Endothelial cell of umbilical vein (primary cell): ENCODE results near the gene USP31. TPM values are rescaled to one million over a fixed set of nuclear protein-coding genes. Genes with fewer than 3 reads are reported as not detected.

Source experiments
- BruUV-seq: library from RNA; stranded (reverse); fragments of 400-500 nt; replicated peaks from 2 replicates; lab custom pipeline; 2021; lab: Mats Ljungman, UMichigan
- CTCF ChIA-PET: fragments of 300-600, 350-600 bp; sonication (Branson Sonifier 250); formaldehyde crosslinking; loops from one replicate; lab custom pipeline; 2021; ENCODE audit warnings: antibody characterized with exemption, inconsistent platforms; lab: Charles Lee
- POLR2A ChIA-PET: fragments of 300-600, 350-600 bp; sonication (Branson Sonifier 250); formaldehyde crosslinking; loops from one replicate; lab custom pipeline; 2021; ENCODE audit warnings: antibody characterized with exemption, inconsistent platforms; lab: Charles Lee
- DNase-seq: peaks from one replicate; pipeline ENCODE4 v3.0.0-alpha.2; 2011; ENCODE audit warnings: low read depth, low spot score
- FAIRE-seq: peaks from 2 replicates; lab custom pipeline; 2011; peaks lifted over from hg19 to GRCh38; lab: Jason Lieb, UNC
- H2AFZ ChIP-seq: 2 replicates; pipeline ENCODE4 v1.6.0; 2012; ENCODE audit warnings: low read depth, low read length, control low read depth, inconsistent platforms
- H3K27ac ChIP-seq: 2 replicates; pipeline ENCODE4 v1.5.1; 2011; ENCODE audit warnings: low read depth, mild to moderate bottlenecking, control low read depth, low read length, moderate library complexity; ENCODE audit not compliant: insufficient read depth
- H3K27me3 ChIP-seq, 2 experiments: 2 replicates each; pipeline versions ENCODE4 v1.6.0 to v1.6.1; 2011; ENCODE audit warnings: low read length in 2 of 2, mixed read lengths in 1 of 2; ENCODE audit not compliant: control insufficient read depth in 2 of 2, insufficient read depth in 2 of 2
- H3K36me3 ChIP-seq, 2 experiments: 2 replicates in 1 of 2; 3 replicates in 1 of 2; pipeline ENCODE4 v1.5.1; 2011; ENCODE audit warnings: low read length in 2 of 2, mild to moderate bottlenecking in 1 of 2, moderate library complexity in 1 of 2; ENCODE audit not compliant: control insufficient read depth in 2 of 2, insufficient read depth in 2 of 2; ENCODE audit errors: extremely low read depth in 1 of 2
- H3K4me1 ChIP-seq: 3 replicates; pipeline ENCODE4 v1.5.1; 2011; ENCODE audit warnings: mild to moderate bottlenecking, low read length; ENCODE audit not compliant: control insufficient read depth, insufficient read depth; ENCODE audit errors: extremely low read depth
- H3K4me2 ChIP-seq: 2 replicates; pipeline ENCODE4 v1.6.1; 2011; ENCODE audit warnings: low read length, control low read depth, mixed read lengths; ENCODE audit not compliant: insufficient read depth
- H3K4me3 ChIP-seq, 3 experiments: fragments of 200-600 bp in 1 of 3; sonication (generic), shearing (Covaris generic) in 1 of 3; replicated peaks in 1 of 3; 2 replicates each; pipeline ENCODE4 v1.5.1; 2011 to 2016; ENCODE audit warnings: control low read depth in 3 of 3, low read length in 3 of 3, mild to moderate bottlenecking in 2 of 3, inconsistent platforms in 1 of 3, low read depth in 1 of 3, moderate library complexity in 1 of 3; ENCODE audit not compliant: insufficient read depth in 1 of 3
- H3K79me2 ChIP-seq: 2 replicates; pipeline ENCODE4 v1.6.0; 2012; ENCODE audit warnings: low read length, inconsistent platforms; ENCODE audit not compliant: control insufficient read depth, insufficient read depth
- H3K9ac ChIP-seq: replicated peaks from 2 replicates; pipeline ENCODE3; 2011; ENCODE audit warnings: low read length, control low read depth; ENCODE audit not compliant: insufficient read depth; ENCODE audit errors: extremely low read depth
- H3K9me1 ChIP-seq: replicated peaks from 3 replicates; pipeline ENCODE4 v1.6.0; 2011; ENCODE audit warnings: mild to moderate bottlenecking, low read length; ENCODE audit not compliant: control insufficient read depth, insufficient read depth; ENCODE audit errors: extremely low read depth
- H3K9me3 ChIP-seq: replicated peaks from 2 replicates; pipeline ENCODE4 v1.5.1; 2012; ENCODE audit warnings: low read length, inconsistent platforms; ENCODE audit not compliant: control insufficient read depth, insufficient read depth
- H4K20me1 ChIP-seq: replicated peaks from 2 replicates; pipeline ENCODE3; 2011; ENCODE audit warnings: mild to moderate bottlenecking, low read length; ENCODE audit not compliant: control insufficient read depth, insufficient read depth; ENCODE audit errors: extremely low read depth
- EZH2 ChIP-seq: IDR thresholded peaks from 2 replicates; pipeline ENCODE4 v1.6.1; 2012; ENCODE audit warnings: borderline replicate concordance, low read depth, mild to moderate bottlenecking, moderate library complexity, low read length, inconsistent platforms; ENCODE audit not compliant: severe bottlenecking
- FOS ChIP-seq: IDR thresholded peaks from 2 replicates; pipeline ENCODE4 v1.6.1; 2011; ENCODE audit warnings: mild to moderate bottlenecking, low read length, moderate library complexity, borderline replicate concordance; ENCODE audit not compliant: insufficient read depth
- GATA2 ChIP-seq: IDR thresholded peaks from 2 replicates; pipeline ENCODE4 v1.7.0; 2011; ENCODE audit warnings: low read depth, mild to moderate bottlenecking, moderate library complexity, mixed read lengths, low read length; ENCODE audit not compliant: insufficient read length, insufficient read depth
- JUN ChIP-seq: IDR thresholded peaks from 2 replicates; pipeline ENCODE4 v1.6.1; 2011; ENCODE audit warnings: borderline replicate concordance, low read depth; ENCODE audit not compliant: insufficient read length, insufficient read depth
- MYC ChIP-seq: IDR thresholded peaks from one replicate; pipeline ENCODE4 v1.6.1; 2011; ENCODE audit warnings: mild to moderate bottlenecking, low read depth, low read length
- POLR2A ChIP-seq: IDR thresholded peaks from 2 replicates; pipeline ENCODE4 v1.6.1; 2012; ENCODE audit warnings: low read depth, mild to moderate bottlenecking, control low read depth, low read length
- POLR2AphosphoS5 ChIP-seq: IDR thresholded peaks from 2 replicates; pipeline ENCODE4 v1.6.1; 2012; ENCODE audit warnings: low read depth, mild to moderate bottlenecking, control low read depth, low read length, moderate library complexity; ENCODE audit not compliant: insufficient read depth
- dilution Hi-C: fragments of 300-500 bp; cut with MboI; formaldehyde crosslinking; loops from one replicate; pipeline ENCODE4 v1.15.0; 2019; ENCODE audit warnings: low sequenced_read_pairs; ENCODE audit not compliant: extremely low pct_ligation_motif_present
- intact Hi-C: fragments of 100-400 bp; cut with micrococcal nuclease; formaldehyde crosslinking; loops from one replicate; pipeline ENCODE4 v1.10.0; 2022
- polyA plus RNA-seq, 4 experiments: library from polyadenylated mRNA; depleted of rRNA in 3 of 4; stranded (reverse) in 3 of 4; unstranded in 1 of 4; fragments of >200 nt; gene quantifications; 2 replicates each; pipeline versions ENCODE4 v1.2.1 to v1.2.3, GENCODE V29; 2011 to 2012; ENCODE audit warnings: missing spikeins in 1 of 4
- total RNA-seq: library from RNA; stranded (reverse); gene quantifications from 2 replicates; pipeline ENCODE4 v1.2.3, GENCODE V29; 2021
- TF ChIP-seq, protein P1 (sequence below), 2 donors: IDR thresholded peaks; 1 replicate in 1 of 2; 2 replicates in 1 of 2; pipeline ENCODE4 v1.5.1; 2011; ENCODE audit warnings: low read length in 2 of 2, mild to moderate bottlenecking in 2 of 2, moderate library complexity in 2 of 2, control low read depth in 1 of 2, inconsistent platforms in 1 of 2, low read depth in 1 of 2; ENCODE audit not compliant: insufficient read depth in 1 of 2; ENCODE audit errors: extremely low read depth in 1 of 2
- TF ChIP-seq, protein P2 (sequence below): IDR thresholded peaks from 2 replicates; pipeline ENCODE4 v1.6.1; 2011; ENCODE audit not compliant: insufficient read depth, insufficient read length

The USP31 gene
- total and polyA plus RNA-seq, 2 donors (not counting 3 experiments of a cell fraction or from before 2014, with no cell fraction given) = 14.5 to 42.4 TPM

DNA sequence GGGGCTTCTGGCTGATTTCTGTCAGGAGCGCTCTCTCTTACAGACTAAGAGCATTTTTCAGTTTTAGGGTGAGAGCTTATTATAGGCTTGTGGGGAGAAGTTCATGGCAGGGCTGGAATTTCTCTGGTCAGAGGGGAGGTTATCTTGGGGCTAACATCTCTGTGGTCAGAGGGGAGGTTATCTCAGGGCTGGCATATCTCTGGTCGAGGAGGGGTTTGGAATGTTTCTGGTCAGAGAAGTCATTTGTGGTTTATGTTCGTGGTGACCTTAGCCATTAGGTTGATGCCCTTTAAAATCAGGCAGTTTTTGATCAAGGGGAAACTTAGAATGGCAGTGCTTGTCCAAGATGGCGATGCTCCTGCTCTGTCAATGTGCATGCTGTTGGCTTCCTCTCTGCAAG, 10.8 kb upstream of the USP31 start:
- Histone ChIP-seq H3K4me1 (no peaks in the 10 kb centered on the region), H3K27ac (no peak overlapping the region), H3K27me3 (peaks cover 1 to 8% of the 10 kb centered on the region in 2 experiments), H3K9me1 (no peaks in the 10 kb centered on the region), H3K9me3 (no peaks in the 10 kb centered on the region), H3K9ac (no peak overlapping the region), H2AFZ (no peak overlapping the region), H3K4me3 (no peak overlapping the region), H3K36me3 (no peaks in the 10 kb centered on the region), H3K4me2 (no peak overlapping the region), H4K20me1 (no peaks in the 10 kb centered on the region), H3K79me2 (no peaks in the 10 kb centered on the region)
- intact Hi-C loops = no loop called here
- ChIA-PET POLR2A (no interaction called here), CTCF (no interaction called here)
- dilution Hi-C loops = no loop called here
- DNase-seq (no peak), FAIRE-seq (no peak)
- BruUV-seq = no TSS peak
- TF ChIP-seq GATA2 (no peak), EZH2 (no peak), POLR2AphosphoS5 (no peak), POLR2A (no peak), FOS (no peak), MYC (no peak), JUN (no peak)
- TF ChIP-seq, protein P1, sequence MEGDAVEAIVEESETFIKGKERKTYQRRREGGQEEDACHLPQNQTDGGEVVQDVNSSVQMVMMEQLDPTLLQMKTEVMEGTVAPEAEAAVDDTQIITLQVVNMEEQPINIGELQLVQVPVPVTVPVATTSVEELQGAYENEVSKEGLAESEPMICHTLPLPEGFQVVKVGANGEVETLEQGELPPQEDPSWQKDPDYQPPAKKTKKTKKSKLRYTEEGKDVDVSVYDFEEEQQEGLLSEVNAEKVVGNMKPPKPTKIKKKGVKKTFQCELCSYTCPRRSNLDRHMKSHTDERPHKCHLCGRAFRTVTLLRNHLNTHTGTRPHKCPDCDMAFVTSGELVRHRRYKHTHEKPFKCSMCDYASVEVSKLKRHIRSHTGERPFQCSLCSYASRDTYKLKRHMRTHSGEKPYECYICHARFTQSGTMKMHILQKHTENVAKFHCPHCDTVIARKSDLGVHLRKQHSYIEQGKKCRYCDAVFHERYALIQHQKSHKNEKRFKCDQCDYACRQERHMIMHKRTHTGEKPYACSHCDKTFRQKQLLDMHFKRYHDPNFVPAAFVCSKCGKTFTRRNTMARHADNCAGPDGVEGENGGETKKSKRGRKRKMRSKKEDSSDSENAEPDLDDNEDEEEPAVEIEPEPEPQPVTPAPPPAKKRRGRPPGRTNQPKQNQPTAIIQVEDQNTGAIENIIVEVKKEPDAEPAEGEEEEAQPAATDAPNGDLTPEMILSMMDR (IDR thresholded peaks at IDR 0.05; ENCODE audit: extremely low read depth in 1 of 2, insufficient read depth in 1 of 2, low read depth in 1 of 2, low read length in 2 of 2) = no peak
- TF ChIP-seq, protein P2, sequence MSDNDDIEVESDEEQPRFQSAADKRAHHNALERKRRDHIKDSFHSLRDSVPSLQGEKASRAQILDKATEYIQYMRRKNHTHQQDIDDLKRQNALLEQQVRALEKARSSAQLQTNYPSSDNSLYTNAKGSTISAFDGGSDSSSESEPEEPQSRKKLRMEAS = no peak
